ENCODE measurements around the gene SEMA4C.

DNA sequence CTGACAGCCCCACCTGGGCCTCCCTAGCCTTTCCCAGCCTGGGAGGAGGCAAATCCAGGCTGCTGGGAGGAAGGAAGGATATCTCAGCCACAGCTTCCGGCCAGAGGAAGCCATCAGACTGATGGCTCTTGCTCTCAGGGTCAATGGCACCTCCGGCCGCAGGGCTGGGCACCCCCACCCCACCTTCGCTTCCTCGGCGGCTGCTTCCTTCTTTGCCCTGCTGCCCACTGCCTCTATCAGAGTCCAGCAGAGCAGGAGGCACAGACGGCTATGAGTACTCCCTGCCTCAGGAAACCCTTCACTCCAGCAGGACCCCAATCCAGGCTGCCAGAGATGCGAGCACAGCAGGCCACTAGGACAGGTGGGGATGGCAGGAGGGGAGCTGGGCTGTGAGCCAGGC is 3.3 kb downstream of the SEMA4C start:
- TF ChIP-seq, protein P1, sequence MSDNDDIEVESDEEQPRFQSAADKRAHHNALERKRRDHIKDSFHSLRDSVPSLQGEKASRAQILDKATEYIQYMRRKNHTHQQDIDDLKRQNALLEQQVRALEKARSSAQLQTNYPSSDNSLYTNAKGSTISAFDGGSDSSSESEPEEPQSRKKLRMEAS (IDR thresholded peaks at IDR 0.05; ENCODE audit: low read depth): no peak
- no peak for TF ChIP-seq GATA2 (CRISPR knock-in tag; IDR thresholded peaks at IDR 0.05)
- TF ChIP-seq POLR2AphosphoS5 (IDR thresholded peaks at IDR 0.05; ENCODE audit: low read depth, low read length): no peak
- no peak for TF ChIP-seq FOXJ3 (CRISPR knock-in tag; IDR thresholded peaks at IDR 0.05)
- TF ChIP-seq, protein P2, sequence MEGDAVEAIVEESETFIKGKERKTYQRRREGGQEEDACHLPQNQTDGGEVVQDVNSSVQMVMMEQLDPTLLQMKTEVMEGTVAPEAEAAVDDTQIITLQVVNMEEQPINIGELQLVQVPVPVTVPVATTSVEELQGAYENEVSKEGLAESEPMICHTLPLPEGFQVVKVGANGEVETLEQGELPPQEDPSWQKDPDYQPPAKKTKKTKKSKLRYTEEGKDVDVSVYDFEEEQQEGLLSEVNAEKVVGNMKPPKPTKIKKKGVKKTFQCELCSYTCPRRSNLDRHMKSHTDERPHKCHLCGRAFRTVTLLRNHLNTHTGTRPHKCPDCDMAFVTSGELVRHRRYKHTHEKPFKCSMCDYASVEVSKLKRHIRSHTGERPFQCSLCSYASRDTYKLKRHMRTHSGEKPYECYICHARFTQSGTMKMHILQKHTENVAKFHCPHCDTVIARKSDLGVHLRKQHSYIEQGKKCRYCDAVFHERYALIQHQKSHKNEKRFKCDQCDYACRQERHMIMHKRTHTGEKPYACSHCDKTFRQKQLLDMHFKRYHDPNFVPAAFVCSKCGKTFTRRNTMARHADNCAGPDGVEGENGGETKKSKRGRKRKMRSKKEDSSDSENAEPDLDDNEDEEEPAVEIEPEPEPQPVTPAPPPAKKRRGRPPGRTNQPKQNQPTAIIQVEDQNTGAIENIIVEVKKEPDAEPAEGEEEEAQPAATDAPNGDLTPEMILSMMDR (IDR thresholded peaks at IDR 0.05): no peak
- TF ChIP-seq TEAD4 (IDR thresholded peaks at IDR 0.05; ENCODE audit: borderline replicate concordance, insufficient read depth): no peak
- TF ChIP-seq, protein P3, sequence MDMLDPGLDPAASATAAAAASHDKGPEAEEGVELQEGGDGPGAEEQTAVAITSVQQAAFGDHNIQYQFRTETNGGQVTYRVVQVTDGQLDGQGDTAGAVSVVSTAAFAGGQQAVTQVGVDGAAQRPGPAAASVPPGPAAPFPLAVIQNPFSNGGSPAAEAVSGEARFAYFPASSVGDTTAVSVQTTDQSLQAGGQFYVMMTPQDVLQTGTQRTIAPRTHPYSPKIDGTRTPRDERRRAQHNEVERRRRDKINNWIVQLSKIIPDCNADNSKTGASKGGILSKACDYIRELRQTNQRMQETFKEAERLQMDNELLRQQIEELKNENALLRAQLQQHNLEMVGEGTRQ (IDR thresholded peaks at IDR 0.05; ENCODE audit: borderline replicate concordance, low read depth, low read length): no peak
- TF ChIP-seq, protein P4, sequence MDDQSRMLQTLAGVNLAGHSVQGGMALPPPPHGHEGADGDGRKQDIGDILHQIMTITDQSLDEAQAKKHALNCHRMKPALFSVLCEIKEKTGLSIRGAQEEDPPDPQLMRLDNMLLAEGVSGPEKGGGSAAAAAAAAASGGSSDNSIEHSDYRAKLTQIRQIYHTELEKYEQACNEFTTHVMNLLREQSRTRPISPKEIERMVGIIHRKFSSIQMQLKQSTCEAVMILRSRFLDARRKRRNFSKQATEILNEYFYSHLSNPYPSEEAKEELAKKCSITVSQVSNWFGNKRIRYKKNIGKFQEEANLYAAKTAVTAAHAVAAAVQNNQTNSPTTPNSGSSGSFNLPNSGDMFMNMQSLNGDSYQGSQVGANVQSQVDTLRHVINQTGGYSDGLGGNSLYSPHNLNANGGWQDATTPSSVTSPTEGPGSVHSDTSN (IDR thresholded peaks at IDR 0.05): no peak
- no peak for TF ChIP-seq FOXM1 (IDR thresholded peaks at IDR 0.05; ENCODE audit: low read depth)
- no peak for TF ChIP-seq EZH2phosphoT487 (IDR thresholded peaks at IDR 0.05; ENCODE audit: borderline replicate concordance, low read depth)
- no peak for TF ChIP-seq TAF1 (IDR thresholded peaks at IDR 0.05; ENCODE audit: borderline replicate concordance, low read depth, low read length)
- TF ChIP-seq FOSL2 (IDR thresholded peaks at IDR 0.05; ENCODE audit: borderline replicate concordance, low read depth): no peak
- no peak for TF ChIP-seq RFX5 (IDR thresholded peaks at IDR 0.05; ENCODE audit: low read length)

Data from SK-N-SH (cell line).